ENCODE results near the gene GLYATL3.
"Not testable (repeated sequence)": the region's sequence is repeated elsewhere in the genome, so short reads cannot be mapped to it uniquely, and the experiment has no call there.

GLYATL3 gene

GRCh38 chr6:49499623-49500022 is at the start of gene GLYATL3:
Gene GLYATL3 (plus strand): TSS chr6:49499923. CDS start chr6:49511991, 12,068 bp downstream.
- H3K27me3 Mint-ChIP-seq: no peaks in the 10 kb centered on the region
- no peak for DNase-seq
- H3K9me3 Mint-ChIP-seq: no peaks in the 10 kb centered on the region
- H3K4me1 Mint-ChIP-seq: no peaks in the 10 kb centered on the region
- no peak within 1 kb of the TSS for H3K4me3 Mint-ChIP-seq
- H3K27ac Mint-ChIP-seq: no peak within 1 kb of the TSS
- H3K36me3 Mint-ChIP-seq (ENCODE audit: low read depth): peaks cover 2% of the 10 kb centered on the region
- no peak for ATAC-seq

- ATAC-seq (no peak), DNase-seq (no peak)
- Mint-ChIP-seq H3K27me3 (no peaks in the 10 kb centered on the region), H3K27ac (no peak overlapping the region), H3K36me3 (ENCODE audit: low read depth) (peaks cover 24% of the 10 kb centered on the region), H3K9me3 (no peaks in the 10 kb centered on the region), H3K4me1 (no peaks in the 10 kb centered on the region), H3K4me3 (no peak overlapping the region)
These were observed 46.5 kb upstream of the GLYATL3 start for GRCh38 chr6:49453221-49453620.

GRCh38 chr6:49454787-49455709 is 44.7 kb upstream of the GLYATL3 start:
- ATAC-seq (no peak), DNase-seq (no peak)
- Mint-ChIP-seq H3K27ac (no peak overlapping the region), H3K27me3 (no peaks in the 10 kb centered on the region), H3K4me3 (no peak overlapping the region), H3K36me3 (ENCODE audit: low read depth) (peaks cover 20% of the 10 kb centered on the region), H3K4me1 (no peaks in the 10 kb centered on the region), H3K9me3 (no peaks in the 10 kb centered on the region)

GRCh38 chr6:49457771-49458170 is 42.0 kb upstream of the GLYATL3 start:
- Mint-ChIP-seq H3K27ac (no peak overlapping the region), H3K9me3 (no peaks in the 10 kb centered on the region), H3K4me1 (peaks cover 17% of the 10 kb centered on the region), H3K4me3 (no peak overlapping the region), H3K27me3 (no peaks in the 10 kb centered on the region), H3K36me3 (ENCODE audit: low read depth) (peaks cover 9% of the 10 kb centered on the region)
- DNase-seq: no peak
- ATAC-seq: no peak

GRCh38 chr6:49462071-49462470 is 37.7 kb upstream of the GLYATL3 start:
- Mint-ChIP-seq H3K27me3 (no peaks in the 10 kb centered on the region), H3K9me3 (no peaks in the 10 kb centered on the region), H3K36me3 (ENCODE audit: low read depth) (peaks cover 6% of the 10 kb centered on the region), H3K27ac (peak overlapping the region; percentile 86), H3K4me1 (peaks cover 39% of the 10 kb centered on the region), H3K4me3 (peak overlapping the region; percentile 91)
- ATAC-seq (no peak), DNase-seq (no peak)

GRCh38 chr6:49462599-49462926 is 37.2 kb upstream of the GLYATL3 start:
- Mint-ChIP-seq H3K36me3 (ENCODE audit: low read depth) (peaks cover 5% of the 10 kb centered on the region), H3K27ac (peak overlapping the region; percentile 86), H3K4me1 (peaks cover 39% of the 10 kb centered on the region)

GRCh38 chr6:49462927-49463611 is 36.7 kb upstream of the GLYATL3 start, which contains the start of the genes CENPQ and MMUT:
Gene CENPQ (plus strand): TSS chr6:49463370. CDS start chr6:49470177, 6,807 bp downstream.
Gene MMUT (minus strand): TSS chr6:49463253. CDS start chr6:49459466, 3,787 bp downstream.
- Mint-ChIP-seq H3K27ac (peak within 1 kb of the TSS; percentile 86), H3K27me3 (no peaks in the 10 kb centered on the region), H3K4me1 (peaks cover 39% of the 10 kb centered on the region), H3K4me3 (peak within 1 kb of the TSS; percentile 91), H3K36me3 (ENCODE audit: low read depth) (peaks cover 3% of the 10 kb centered on the region), H3K9me3 (no peaks in the 10 kb centered on the region)
- ATAC-seq: peak; percentile 98
- DNase-seq: peak; percentile 89

More at GRCh38 chr6:49462599-49462926, 37.2 kb upstream of the GLYATL3 start:
- no peaks in the 10 kb centered on the region for H3K27me3 Mint-ChIP-seq
- DNase-seq: peak; percentile 5
- ATAC-seq: no peak
- no peaks in the 10 kb centered on the region for H3K9me3 Mint-ChIP-seq
- peak overlapping the region; percentile 91 for H3K4me3 Mint-ChIP-seq

GRCh38 chr6:49463612-49463967 is 36.1 kb upstream of the GLYATL3 start:
- Mint-ChIP-seq H3K27ac (peak overlapping the region; percentile 86), H3K36me3 (ENCODE audit: low read depth) (peaks cover 3% of the 10 kb centered on the region), H3K4me1 (peaks cover 39% of the 10 kb centered on the region), H3K27me3 (no peaks in the 10 kb centered on the region), H3K9me3 (no peaks in the 10 kb centered on the region), H3K4me3 (peak overlapping the region; percentile 91)
- DNase-seq (no peak), ATAC-seq (no peak)

- Mint-ChIP-seq H3K4me3 (peak overlapping the region; percentile 91), H3K27me3 (no peaks in the 10 kb centered on the region), H3K4me1 (peaks cover 39% of the 10 kb centered on the region), H3K27ac (no peak overlapping the region), H3K36me3 (ENCODE audit: low read depth) (peaks cover 5% of the 10 kb centered on the region), H3K9me3 (no peaks in the 10 kb centered on the region)
- no peak for DNase-seq
- no peak for ATAC-seq
These were observed 35.0 kb upstream of the GLYATL3 start for GRCh38 chr6:49464691-49465090.

- ATAC-seq (no peak), DNase-seq (no peak)
- Mint-ChIP-seq H3K9me3 (no peaks in the 10 kb centered on the region), H3K27me3 (no peaks in the 10 kb centered on the region), H3K27ac (no peak overlapping the region), H3K4me1 (peaks cover 21% of the 10 kb centered on the region), H3K36me3 (ENCODE audit: low read depth) (peaks cover 16% of the 10 kb centered on the region), H3K4me3 (no peak overlapping the region)
These were observed 31.7 kb upstream of the GLYATL3 start for GRCh38 chr6:49468042-49468441.

- not testable (repeated sequence) for H3K27ac Mint-ChIP-seq, H3K27me3 Mint-ChIP-seq, H3K4me1 Mint-ChIP-seq, H3K4me3 Mint-ChIP-seq, DNase-seq, H3K9me3 Mint-ChIP-seq, ATAC-seq
- peaks cover 58% of the 10 kb centered on the region for H3K36me3 Mint-ChIP-seq (ENCODE audit: low read depth)
These were observed 23.2 kb upstream of the GLYATL3 start for GRCh38 chr6:49476564-49476963.

- H3K4me1 Mint-ChIP-seq: no peaks in the 10 kb centered on the region
- ATAC-seq (no peak), DNase-seq (no peak)
- H3K27ac Mint-ChIP-seq: no peak overlapping the region
- no peaks in the 10 kb centered on the region for H3K9me3 Mint-ChIP-seq
- peaks cover 35% of the 10 kb centered on the region for H3K36me3 Mint-ChIP-seq (ENCODE audit: low read depth)
- no peaks in the 10 kb centered on the region for H3K27me3 Mint-ChIP-seq
- no peak overlapping the region for H3K4me3 Mint-ChIP-seq
These were observed 20.3 kb upstream of the GLYATL3 start for GRCh38 chr6:49479308-49479970.

- not testable (repeated sequence) for DNase-seq, ATAC-seq, H3K4me3 Mint-ChIP-seq, H3K4me1 Mint-ChIP-seq, H3K9me3 Mint-ChIP-seq, H3K27ac Mint-ChIP-seq, H3K27me3 Mint-ChIP-seq
- peaks cover 18% of the 10 kb centered on the region for H3K36me3 Mint-ChIP-seq (ENCODE audit: low read depth)
These were observed 17.9 kb upstream of the GLYATL3 start for GRCh38 chr6:49481846-49482245.

GRCh38 chr6:49483380-49483779 is 16.3 kb upstream of the GLYATL3 start:
- not testable (repeated sequence) for H3K9me3 Mint-ChIP-seq, ATAC-seq, H3K4me1 Mint-ChIP-seq, H3K27ac Mint-ChIP-seq, H3K4me3 Mint-ChIP-seq, H3K27me3 Mint-ChIP-seq, DNase-seq
- peaks cover 20% of the 10 kb centered on the region for H3K36me3 Mint-ChIP-seq (ENCODE audit: low read depth)
